ENCODE measurements around the gene COA4.

The COA4 gene

GRCh38 chr11:73876424-73877310 lies at the start of gene COA4, which contains the start of gene PAAF1:
Gene COA4, minus strand, starts transcription at chr11:73876846. Its CDS starts 3,468 bp downstream, at chr11:73873378.
Gene PAAF1, plus strand, starts transcription at chr11:73876999. Its CDS starts 23 bp downstream, at chr11:73877022.
- Histone ChIP-seq H3K9me3 (ENCODE audit: control insufficient read depth, low read length) (no peaks in the 10 kb centered on the region), H3K36me3 (ENCODE audit: control insufficient read depth, insufficient read depth, low read length) (no peaks in the 10 kb centered on the region)

GRCh38 chr11:73921180-73921579 lies 44.5 kb upstream of the COA4 start:
- H3K4me1 ChIP-seq (ENCODE audit: control insufficient read depth, insufficient read depth, low read length), result no peaks in the 10 kb centered on the region
- H3K9me3 ChIP-seq (ENCODE audit: control insufficient read depth, low read length), result no peaks in the 10 kb centered on the region
- H3K36me3 ChIP-seq (ENCODE audit: control insufficient read depth, insufficient read depth, low read length), result no peaks in the 10 kb centered on the region
- no peak overlapping the region for H3K4me3 ChIP-seq (ENCODE audit: low read length)
- H3K9ac ChIP-seq (ENCODE audit: low read length), result no peak overlapping the region
- no peaks in the 10 kb centered on the region for H3K27me3 ChIP-seq (ENCODE audit: control insufficient read depth, insufficient read depth, low read length)

More at GRCh38 chr11:73876424-73877310, at the start of gene COA4, which contains the start of gene PAAF1:
- H3K9ac ChIP-seq (ENCODE audit: low read length), result peak within 1 kb of the TSS; percentile 75
- H3K4me1 ChIP-seq (ENCODE audit: control insufficient read depth, insufficient read depth, low read length), result peaks cover 5% of the 10 kb centered on the region
- H3K27me3 ChIP-seq (ENCODE audit: control insufficient read depth, insufficient read depth, low read length), result no peaks in the 10 kb centered on the region
- peak within 1 kb of the TSS; percentile 71 for H3K4me3 ChIP-seq (ENCODE audit: low read length)

- H3K9ac ChIP-seq (ENCODE audit: low read length), result no peak overlapping the region
- H3K36me3 ChIP-seq (ENCODE audit: control insufficient read depth, insufficient read depth, low read length), result no peaks in the 10 kb centered on the region
- H3K9me3 ChIP-seq (ENCODE audit: control insufficient read depth, low read length), result no peaks in the 10 kb centered on the region
- H3K4me3 ChIP-seq (ENCODE audit: low read length), result no peak overlapping the region
- no peaks in the 10 kb centered on the region for H3K27me3 ChIP-seq (ENCODE audit: control insufficient read depth, insufficient read depth, low read length)
- peaks cover 3% of the 10 kb centered on the region for H3K4me1 ChIP-seq (ENCODE audit: control insufficient read depth, insufficient read depth, low read length)
Observed at GRCh38 chr11:73916435-73916834, 39.8 kb upstream of the COA4 start.

- Histone ChIP-seq H3K36me3 (ENCODE audit: control insufficient read depth, insufficient read depth, low read length) (no peaks in the 10 kb centered on the region), H3K4me3 (ENCODE audit: low read length) (no peak overlapping the region), H3K27me3 (ENCODE audit: control insufficient read depth, insufficient read depth, low read length) (no peaks in the 10 kb centered on the region), H3K4me1 (ENCODE audit: control insufficient read depth, insufficient read depth, low read length) (peaks cover 3% of the 10 kb centered on the region), H3K9ac (ENCODE audit: low read length) (no peak overlapping the region), H3K9me3 (ENCODE audit: control insufficient read depth, low read length) (no peaks in the 10 kb centered on the region)
Observed at GRCh38 chr11:73914284-73914683, 37.6 kb upstream of the COA4 start.

GRCh38 chr11:73913472-73913871 lies 36.8 kb upstream of the COA4 start:
- H3K36me3 ChIP-seq (ENCODE audit: control insufficient read depth, insufficient read depth, low read length), result no peaks in the 10 kb centered on the region
- H3K27me3 ChIP-seq (ENCODE audit: control insufficient read depth, insufficient read depth, low read length), result no peaks in the 10 kb centered on the region
- H3K9me3 ChIP-seq (ENCODE audit: control insufficient read depth, low read length), result no peaks in the 10 kb centered on the region
- peaks cover 3% of the 10 kb centered on the region for H3K4me1 ChIP-seq (ENCODE audit: control insufficient read depth, insufficient read depth, low read length)
- H3K4me3 ChIP-seq (ENCODE audit: low read length), result no peak overlapping the region
- no peak overlapping the region for H3K9ac ChIP-seq (ENCODE audit: low read length)

- Histone ChIP-seq H3K9ac (ENCODE audit: low read length) (no peak overlapping the region), H3K4me1 (ENCODE audit: control insufficient read depth, insufficient read depth, low read length) (peaks cover 3% of the 10 kb centered on the region), H3K4me3 (ENCODE audit: low read length) (no peak overlapping the region), H3K27me3 (ENCODE audit: control insufficient read depth, insufficient read depth, low read length) (no peaks in the 10 kb centered on the region), H3K9me3 (ENCODE audit: control insufficient read depth, low read length) (no peaks in the 10 kb centered on the region), H3K36me3 (ENCODE audit: control insufficient read depth, insufficient read depth, low read length) (no peaks in the 10 kb centered on the region)
Observed at GRCh38 chr11:73912026-73912425, 35.4 kb upstream of the COA4 start.

- Histone ChIP-seq H3K4me1 (ENCODE audit: control insufficient read depth, insufficient read depth, low read length) (no peaks in the 10 kb centered on the region), H3K9ac (ENCODE audit: low read length) (no peak overlapping the region), H3K4me3 (ENCODE audit: low read length) (no peak overlapping the region), H3K36me3 (ENCODE audit: control insufficient read depth, insufficient read depth, low read length) (no peaks in the 10 kb centered on the region), H3K27me3 (ENCODE audit: control insufficient read depth, insufficient read depth, low read length) (no peaks in the 10 kb centered on the region), H3K9me3 (ENCODE audit: control insufficient read depth, low read length) (no peaks in the 10 kb centered on the region)
Observed at GRCh38 chr11:73907191-73907590, 30.5 kb upstream of the COA4 start.

- H3K9ac ChIP-seq (ENCODE audit: low read length), result no peak overlapping the region
- no peaks in the 10 kb centered on the region for H3K27me3 ChIP-seq (ENCODE audit: control insufficient read depth, insufficient read depth, low read length)
- H3K4me3 ChIP-seq (ENCODE audit: low read length), result no peak overlapping the region
- H3K36me3 ChIP-seq (ENCODE audit: control insufficient read depth, insufficient read depth, low read length), result no peaks in the 10 kb centered on the region
- H3K4me1 ChIP-seq (ENCODE audit: control insufficient read depth, insufficient read depth, low read length), result no peaks in the 10 kb centered on the region
- no peaks in the 10 kb centered on the region for H3K9me3 ChIP-seq (ENCODE audit: control insufficient read depth, low read length)
Observed at GRCh38 chr11:73902303-73902702, 25.7 kb upstream of the COA4 start.

- H3K36me3 ChIP-seq (ENCODE audit: control insufficient read depth, insufficient read depth, low read length), result peaks cover 8% of the 10 kb centered on the region
Observed at GRCh38 chr11:73894725-73895335, 18.2 kb upstream of the COA4 start.

GRCh38 chr11:73893041-73893440 lies 16.4 kb upstream of the COA4 start:
- Histone ChIP-seq H3K4me3 (ENCODE audit: low read length) (no peak overlapping the region), H3K27me3 (ENCODE audit: control insufficient read depth, insufficient read depth, low read length) (no peaks in the 10 kb centered on the region), H3K36me3 (ENCODE audit: control insufficient read depth, insufficient read depth, low read length) (peaks cover 8% of the 10 kb centered on the region), H3K4me1 (ENCODE audit: control insufficient read depth, insufficient read depth, low read length) (no peaks in the 10 kb centered on the region), H3K9ac (ENCODE audit: low read length) (no peak overlapping the region), H3K9me3 (ENCODE audit: control insufficient read depth, low read length) (no peaks in the 10 kb centered on the region)

More at GRCh38 chr11:73894725-73895335, 18.2 kb upstream of the COA4 start:
- no peaks in the 10 kb centered on the region for H3K9me3 ChIP-seq (ENCODE audit: control insufficient read depth, low read length)
- H3K9ac ChIP-seq (ENCODE audit: low read length), result no peak overlapping the region
- no peaks in the 10 kb centered on the region for H3K27me3 ChIP-seq (ENCODE audit: control insufficient read depth, insufficient read depth, low read length)
- no peaks in the 10 kb centered on the region for H3K4me1 ChIP-seq (ENCODE audit: control insufficient read depth, insufficient read depth, low read length)
- no peak overlapping the region for H3K4me3 ChIP-seq (ENCODE audit: low read length)

- Histone ChIP-seq H3K4me1 (ENCODE audit: control insufficient read depth, insufficient read depth, low read length) (no peaks in the 10 kb centered on the region), H3K9ac (ENCODE audit: low read length) (no peak overlapping the region), H3K4me3 (ENCODE audit: low read length) (no peak overlapping the region), H3K9me3 (ENCODE audit: control insufficient read depth, low read length) (no peaks in the 10 kb centered on the region), H3K27me3 (ENCODE audit: control insufficient read depth, insufficient read depth, low read length) (no peaks in the 10 kb centered on the region), H3K36me3 (ENCODE audit: control insufficient read depth, insufficient read depth, low read length) (peaks cover 8% of the 10 kb centered on the region)
Observed at GRCh38 chr11:73889536-73889935, 12.9 kb upstream of the COA4 start.

- H3K9me3 ChIP-seq (ENCODE audit: control insufficient read depth, low read length), result no peaks in the 10 kb centered on the region
- H3K9ac ChIP-seq (ENCODE audit: low read length), result no peak overlapping the region
- no peaks in the 10 kb centered on the region for H3K27me3 ChIP-seq (ENCODE audit: control insufficient read depth, insufficient read depth, low read length)
- H3K36me3 ChIP-seq (ENCODE audit: control insufficient read depth, insufficient read depth, low read length), result peaks cover 8% of the 10 kb centered on the region
- H3K4me3 ChIP-seq (ENCODE audit: low read length), result no peak overlapping the region
- H3K4me1 ChIP-seq (ENCODE audit: control insufficient read depth, insufficient read depth, low read length), result no peaks in the 10 kb centered on the region
Observed at GRCh38 chr11:73889019-73889418, 12.4 kb upstream of the COA4 start.
